GM18909 (cell line): ENCODE results near the gene AATK.

Experiments used
- ATAC-seq: cut with Tn5 transposase; IDR thresholded peaks from one replicate; pipeline ENCODE4 v1.9.1; 2021; ENCODE audit warnings: mild to moderate bottlenecking; ENCODE audit not compliant: unreplicated experiment, poor library complexity

The AATK gene

DNA sequence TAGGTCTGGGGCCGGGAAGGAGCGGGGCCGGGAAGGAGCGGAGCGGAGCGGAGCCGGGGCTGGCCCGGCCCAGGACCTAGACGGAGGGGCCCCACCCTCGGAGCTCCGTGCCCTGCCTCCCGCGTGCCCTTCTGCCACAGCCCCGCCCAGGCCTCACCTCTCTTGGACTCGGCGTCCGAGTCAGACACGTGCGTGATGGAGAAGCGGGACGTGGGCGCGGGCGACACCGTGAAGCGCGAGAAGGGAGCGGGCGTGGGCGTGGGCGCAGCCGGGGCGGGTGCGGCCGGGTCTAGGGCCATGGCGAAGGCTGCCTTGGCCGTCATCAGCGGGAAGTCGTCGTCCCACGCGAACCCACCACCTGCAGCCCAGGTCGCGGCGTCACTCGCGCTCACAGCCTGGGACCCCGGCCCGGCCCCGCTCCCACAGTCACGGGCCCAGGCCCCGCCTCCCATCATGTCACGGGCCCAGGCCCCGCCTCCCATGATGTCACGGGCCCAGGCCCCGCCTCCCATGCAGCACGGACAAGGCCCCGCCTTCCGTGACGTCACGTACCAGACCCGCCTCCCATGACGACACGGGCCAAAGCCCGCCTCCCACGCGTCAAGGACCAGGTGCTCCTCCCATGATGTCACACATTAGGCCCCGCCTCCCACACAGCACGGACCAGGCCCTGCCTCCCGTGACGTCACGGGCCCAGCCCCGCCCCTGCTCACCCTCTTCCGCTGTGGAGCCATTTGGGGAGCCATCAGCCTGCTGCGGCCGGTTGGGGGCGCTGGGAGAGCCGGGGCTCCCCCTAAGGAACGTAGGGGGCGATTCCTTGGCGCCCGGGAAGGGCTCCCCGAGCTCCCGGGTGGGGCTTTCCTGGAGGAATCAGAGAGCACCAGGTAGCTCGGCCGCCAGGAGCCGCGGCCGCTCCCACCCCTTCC, 46.5 kb downstream of the AATK start:
- ATAC-seq, result no peak

DNA sequence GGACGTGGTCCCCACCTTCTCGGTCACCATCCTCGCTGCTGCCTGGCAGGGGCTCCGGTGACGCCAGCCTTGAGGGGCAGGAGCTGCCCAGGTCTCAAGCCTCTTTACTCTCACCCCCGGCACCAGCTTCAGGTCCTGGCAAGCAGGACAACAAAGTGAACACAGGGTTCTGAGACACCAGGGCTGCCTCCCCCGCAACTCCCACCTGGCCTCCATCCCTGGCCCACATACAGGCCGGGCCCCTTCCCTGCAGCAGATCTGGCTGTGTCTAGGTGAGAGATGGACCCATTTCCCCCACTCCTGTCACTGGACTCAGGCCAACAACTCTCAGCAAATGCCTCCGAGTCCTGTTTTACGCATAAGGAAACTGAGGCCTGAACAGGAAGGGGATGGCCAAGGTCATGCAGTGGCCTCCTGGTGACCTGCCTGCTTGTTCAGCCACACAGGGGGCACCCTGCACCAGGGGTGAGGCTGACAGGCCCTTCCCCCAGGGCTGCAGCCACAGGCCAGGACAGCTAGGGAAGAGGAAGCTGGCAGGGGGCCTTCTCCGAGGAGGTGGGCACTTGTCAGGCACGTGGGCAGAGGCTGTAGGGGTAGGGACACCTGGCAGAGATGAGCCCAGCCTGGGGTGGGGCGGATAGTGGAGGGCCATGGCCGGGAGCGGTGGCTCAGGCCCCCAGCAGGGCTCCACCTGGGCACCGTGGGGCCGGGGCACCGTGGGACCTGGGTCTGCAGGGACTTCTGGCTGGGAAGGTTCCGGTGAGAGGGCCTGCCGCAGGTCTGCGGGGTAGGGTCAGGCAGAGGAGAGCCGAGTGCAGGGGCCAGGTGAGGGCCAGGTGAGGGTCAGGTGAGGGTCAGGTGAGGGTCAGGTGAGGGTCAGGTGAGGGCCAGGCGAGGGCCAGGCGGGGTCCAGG, 47.5 kb downstream of the AATK start:
- no peak for ATAC-seq

DNA sequence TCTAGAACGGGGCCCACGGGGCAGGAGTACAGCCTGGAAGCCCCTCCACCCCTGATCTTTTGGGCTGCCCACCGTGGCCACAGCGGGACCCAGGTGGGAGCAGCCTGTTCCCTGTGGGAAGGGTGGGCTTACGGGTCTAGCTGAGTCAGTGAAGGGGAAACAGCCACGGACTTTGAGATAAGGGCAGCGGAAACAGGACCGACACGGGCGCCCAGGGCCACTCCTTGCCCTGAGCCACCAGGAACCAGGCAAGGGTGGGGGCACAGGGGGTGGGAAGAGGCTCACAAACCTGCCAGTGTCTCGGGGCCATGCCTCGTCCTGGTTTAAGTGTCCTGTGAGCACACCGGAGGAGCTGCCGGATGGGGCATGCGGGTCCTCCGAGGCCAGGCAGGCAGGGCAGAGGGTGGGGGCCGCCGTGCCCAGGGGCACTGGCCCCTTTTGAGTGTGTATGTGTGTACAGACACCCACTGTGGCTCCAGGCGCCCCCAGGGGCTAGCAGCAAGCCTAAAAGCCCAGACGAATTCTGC, 48.3 kb downstream of the AATK start:
- no peak for ATAC-seq

DNA sequence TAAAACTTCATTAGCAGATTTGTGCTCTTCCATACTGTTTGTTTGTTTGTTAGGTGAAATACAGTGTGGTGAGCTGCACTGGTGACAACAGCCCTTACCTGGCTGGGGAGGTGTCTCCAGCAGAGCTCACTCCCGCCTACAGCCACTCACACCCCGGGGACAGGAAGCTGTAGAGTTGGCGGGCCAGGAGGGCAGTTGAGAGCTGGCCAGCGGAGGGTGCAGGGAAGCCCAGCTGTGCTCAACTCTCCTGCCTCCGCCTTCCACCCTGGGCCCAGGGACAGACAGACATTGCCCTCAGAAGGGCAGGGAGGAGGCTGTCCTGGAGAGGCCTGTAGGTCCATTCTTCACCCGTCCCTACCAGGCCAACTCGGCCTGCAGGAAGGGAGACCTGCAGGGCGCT, 49.3 kb downstream of the AATK start:
- no peak for ATAC-seq

DNA sequence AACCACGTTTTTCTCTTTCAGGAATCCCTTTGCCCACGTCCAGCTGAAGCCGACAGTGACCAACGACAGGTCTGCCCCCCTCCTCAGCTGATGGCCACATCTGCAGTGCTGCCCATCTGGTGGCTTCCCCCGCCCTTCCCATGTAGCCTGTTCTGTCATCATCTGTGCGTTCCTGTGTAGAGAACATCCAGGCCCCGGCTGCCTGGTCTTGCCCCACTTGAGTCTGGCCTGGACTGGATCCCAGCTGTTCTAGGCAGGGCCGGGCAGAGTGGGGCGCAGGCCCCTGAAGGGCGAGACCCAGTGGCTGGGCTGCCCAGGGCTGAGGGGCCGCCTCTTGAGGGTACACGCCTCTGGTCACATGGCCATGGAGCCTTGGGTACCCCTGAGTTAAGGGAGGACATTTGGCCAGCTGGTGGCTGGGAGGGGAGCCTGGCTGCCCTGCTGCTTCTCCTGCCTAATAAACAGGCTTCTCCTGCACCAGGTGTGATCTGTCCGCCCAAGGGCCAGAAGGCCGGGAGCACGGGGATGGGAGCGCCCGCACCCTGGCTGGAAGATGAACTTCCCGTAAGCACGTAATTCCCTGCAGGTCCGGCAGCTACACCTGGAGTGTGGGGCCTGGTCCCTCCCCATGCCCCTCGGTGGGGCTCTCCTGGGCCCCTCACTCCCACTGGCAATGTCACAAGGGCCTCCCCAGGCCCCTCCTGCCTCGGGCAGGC, 50.1 kb downstream of the AATK start:
- no peak for ATAC-seq

DNA sequence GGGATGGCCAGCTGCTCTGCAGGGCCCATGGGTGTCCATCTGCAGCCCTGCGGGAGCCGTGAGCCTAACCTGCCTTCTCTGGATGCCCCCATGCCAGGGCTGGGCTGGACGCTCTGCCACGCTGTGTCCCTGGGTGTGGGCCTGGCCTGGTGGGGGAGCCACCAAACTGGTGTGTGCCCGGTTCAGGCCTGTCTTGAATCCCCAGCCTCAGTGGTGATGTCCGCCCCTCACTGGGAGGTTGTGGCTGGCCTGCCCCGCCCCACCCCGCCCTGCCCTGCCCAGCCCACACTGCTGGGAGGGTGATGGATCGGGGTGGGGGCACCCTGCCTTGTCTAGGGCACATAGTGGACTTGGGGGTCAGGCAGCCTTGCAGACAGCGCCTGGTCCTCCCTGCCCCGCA, 50.8 kb downstream of the AATK start:
- ATAC-seq, result no peak

DNA sequence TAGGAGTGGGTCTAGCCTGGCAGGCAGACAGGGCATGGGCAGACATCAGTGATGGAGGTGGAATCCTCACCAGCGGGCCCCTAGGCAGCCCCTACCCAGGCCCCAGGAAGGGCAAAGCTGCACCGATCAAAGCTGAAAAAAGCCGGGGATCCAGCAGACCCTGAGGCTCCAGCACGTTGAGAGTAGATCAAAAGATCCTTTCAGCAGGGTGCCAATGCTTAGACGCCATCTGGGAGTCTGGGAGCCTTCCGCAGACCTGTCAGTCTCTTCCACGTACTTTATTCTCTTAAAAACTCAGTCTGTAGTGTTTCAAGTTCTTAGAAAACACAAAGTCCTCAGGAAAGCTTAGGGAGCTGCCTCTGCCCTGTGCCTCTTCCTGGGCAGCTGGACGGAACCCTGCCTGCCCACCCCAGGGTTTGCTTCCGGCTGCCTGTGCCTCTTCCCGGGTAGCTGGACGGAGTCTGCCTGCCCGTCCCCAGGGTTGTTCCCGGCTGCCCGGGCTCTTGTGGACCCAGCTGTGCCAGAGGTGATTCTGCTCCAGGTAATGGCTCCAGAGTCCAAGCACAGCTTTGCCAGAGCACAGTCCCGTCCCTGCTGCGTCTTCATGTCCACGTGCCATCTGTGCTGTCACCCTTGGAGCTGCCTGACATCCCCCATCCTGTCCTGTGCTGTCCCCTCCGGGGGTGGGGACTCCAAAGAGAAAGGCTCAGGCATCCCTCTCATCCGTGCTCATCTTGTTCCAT, 51.5 kb downstream of the AATK start:
- ATAC-seq, result no peak

DNA sequence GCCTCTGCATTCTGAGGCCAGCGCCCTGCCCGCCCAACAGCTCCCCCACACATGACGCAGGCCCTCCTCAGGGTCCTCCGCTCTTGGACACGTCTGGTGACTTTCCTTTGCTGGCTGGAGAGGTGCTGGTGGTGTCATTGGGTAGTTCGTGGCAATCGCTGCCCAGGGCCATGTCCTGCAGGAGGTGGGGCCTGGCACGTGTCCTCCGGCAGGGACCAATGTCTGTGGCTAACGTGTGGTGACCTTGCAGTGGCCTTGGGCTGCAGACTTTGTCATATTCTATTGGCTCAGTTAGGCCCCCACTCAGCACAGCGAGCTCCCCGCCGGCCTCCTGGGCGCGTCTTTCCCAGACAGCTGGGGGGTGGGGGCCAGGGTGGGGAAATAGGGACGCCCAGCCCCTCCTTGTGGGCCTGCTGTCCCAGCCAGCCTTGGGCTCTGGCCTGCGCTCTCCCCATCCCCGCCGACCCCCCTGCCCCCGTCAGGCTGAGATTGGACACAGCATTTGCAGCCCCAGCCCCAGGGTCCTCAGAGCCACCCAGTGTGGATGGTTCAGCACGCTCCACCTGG, 52.8 kb downstream of the AATK start:
- ATAC-seq, result no peak

DNA sequence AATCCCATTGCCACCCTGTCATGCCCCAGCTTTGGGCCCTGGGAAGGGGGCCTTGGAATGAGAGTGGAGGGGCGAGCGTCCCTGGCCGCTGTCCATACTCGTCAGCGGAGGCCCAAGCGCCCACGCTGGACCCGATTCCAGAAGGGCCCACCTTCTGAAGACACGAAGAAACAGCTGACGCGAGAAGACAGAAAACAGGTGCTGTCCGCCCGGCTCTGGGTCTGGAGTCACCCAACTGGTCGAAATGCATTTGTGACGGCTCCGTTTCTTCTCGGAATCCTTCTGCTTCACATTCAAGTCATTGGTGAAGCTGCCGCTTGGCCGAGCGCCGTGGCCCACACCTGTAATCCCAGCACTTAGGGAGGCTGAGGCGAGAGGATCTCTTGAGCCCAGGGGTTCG, 53.6 kb downstream of the AATK start:
- no peak for ATAC-seq

DNA sequence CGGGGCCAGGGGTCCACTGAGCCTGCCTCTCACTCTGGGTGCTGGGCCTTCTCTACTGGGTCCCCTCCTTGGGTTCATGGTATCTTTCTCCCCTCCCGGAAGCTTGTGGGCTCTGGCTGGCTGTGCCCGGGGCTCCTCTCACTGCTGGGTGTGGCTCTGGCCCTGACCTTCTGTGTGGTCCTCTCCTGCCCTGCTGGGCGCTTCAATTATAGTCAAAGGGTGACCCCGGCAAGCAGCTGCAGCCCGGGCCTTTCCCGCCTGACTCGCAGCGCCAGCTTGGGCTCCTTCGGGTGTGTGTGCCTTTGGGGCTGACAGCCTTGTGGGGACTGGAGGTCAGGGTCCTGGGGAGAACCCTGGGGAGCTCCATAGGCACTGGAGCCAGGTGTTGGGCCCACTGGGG, 55.0 kb downstream of the AATK start:
- no peak for ATAC-seq

DNA sequence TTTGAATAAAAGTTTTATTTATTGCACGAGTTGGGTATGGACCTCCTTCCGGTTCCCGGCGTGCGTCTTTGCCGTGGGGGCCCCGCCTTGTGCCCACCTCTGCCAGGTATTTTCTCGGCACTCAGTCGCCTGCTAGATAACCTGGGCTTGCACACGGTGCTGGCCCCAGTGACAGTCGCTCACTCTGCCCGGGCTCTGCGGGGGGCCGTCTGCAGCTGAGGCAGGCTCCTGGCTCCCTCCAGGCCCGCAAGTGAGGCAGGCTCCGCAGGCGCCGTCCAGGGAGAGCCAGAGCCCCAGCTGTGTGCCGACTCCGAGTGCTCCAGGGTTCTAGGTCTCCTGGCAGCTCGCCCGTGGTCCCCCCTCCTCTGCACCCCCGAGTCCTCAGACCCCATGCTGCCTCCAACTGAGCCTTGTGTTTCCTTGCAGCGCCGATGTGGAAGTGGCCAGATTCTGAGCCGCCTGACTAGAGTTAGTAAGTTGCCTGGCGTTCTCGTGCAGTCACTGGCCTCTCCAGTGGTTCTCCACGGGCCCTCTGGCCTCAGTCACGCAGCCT, 55.5 kb downstream of the AATK start:
- no peak for ATAC-seq

DNA sequence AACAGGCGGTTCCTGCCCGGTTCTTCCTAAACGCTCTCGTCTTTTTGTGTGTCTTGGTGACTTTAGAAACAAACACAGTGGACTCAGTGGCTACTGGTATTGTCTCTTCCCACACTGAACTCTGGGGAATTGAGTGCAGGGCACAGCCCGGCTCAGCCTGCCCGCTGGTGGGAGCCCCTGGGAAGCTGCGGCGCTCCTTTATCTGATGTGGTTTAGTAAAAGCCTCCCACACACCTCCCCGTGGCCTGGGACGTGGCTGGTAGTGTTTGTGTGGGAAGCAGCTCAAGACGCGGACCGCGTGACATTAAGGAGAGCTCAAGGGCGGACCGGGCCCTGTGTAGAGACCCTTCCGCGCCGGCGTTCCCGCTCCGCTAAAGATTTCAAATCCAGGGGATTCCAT, 56.1 kb downstream of the AATK start:
- ATAC-seq, result no peak

DNA sequence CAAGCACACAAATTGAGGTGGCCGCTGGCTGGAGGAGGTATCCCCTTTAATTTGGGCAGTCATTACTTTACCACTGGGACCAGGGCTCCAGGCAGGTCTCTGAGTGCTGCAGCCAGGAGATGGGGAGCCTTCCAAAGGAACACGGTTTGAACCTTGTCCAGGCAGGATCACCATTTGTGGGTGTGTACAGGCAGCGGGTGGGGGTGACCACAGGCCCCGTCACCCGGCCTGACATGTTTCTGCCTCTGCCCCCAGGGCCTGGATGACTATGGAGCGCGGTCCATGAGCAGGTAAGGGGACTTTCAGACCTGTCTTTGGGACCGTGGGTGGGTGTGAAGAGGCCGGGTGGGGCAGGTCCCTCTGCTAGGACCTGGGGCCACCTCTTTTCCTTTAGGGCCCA, 57.8 kb downstream of the AATK start:
- ATAC-seq, result no peak

DNA sequence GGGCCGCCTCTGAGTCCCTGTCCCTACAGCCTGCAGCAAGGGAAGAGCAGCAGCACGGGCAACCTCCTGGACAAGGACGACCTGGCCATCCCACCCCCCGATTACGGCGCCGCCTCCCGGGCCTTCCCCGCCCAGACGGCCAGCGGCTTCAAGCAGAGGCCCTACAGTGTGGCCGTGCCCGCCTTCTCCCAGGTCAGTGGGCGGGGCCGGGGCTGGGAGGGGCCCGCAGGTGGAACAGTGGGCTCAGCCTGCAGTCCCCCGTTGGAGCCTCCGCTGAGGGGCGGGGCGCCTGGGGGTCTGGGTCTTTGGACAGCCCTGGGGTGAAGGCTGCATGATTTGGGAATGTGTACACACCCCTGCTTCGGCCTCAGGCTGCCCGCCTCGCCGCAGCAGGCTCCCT, 59.3 kb downstream of the AATK start:
- ATAC-seq, result no peak

DNA sequence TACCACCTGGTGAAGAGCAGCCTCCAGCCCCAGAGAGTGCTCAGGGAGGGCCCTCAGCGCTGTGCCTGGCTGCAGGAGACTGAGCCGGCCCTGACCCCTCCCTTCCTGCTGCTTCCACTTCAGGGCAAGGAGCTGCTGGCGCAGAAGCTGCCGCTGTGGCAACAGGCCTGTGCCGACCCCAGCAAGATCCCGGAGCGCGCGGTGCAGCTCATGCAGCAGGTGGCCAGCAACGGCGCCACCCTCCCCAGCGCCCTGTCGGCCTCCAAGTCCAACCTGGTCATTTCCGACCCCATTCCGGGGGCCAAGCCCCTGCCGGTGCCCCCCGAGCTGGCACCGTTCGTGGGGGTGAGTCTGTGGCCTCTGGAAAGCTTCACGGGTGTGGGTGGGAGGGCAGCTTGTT, 62.6 kb downstream of the AATK start:
- ATAC-seq, result no peak

DNA sequence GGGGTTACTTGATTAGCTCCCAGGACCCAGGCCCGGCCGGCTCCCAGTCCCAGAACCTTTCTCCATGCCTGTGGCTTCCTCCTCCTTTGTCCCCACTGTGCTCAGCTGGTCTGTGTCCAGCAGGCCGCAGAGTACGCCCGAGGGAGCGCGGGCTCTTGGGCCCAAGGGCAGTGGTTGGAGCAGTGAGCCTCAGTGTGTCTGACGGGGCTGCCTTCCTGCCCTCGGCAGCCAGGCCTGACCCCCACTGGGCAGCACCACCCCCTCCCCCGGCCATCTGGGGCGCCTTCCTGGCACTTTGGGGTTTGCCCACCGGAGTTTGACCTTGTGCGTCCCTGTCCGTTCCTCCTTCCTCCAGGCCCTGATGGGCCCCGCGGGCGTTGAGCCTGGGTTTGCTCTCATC, 63.2 kb downstream of the AATK start:
- ATAC-seq, result no peak

DNA sequence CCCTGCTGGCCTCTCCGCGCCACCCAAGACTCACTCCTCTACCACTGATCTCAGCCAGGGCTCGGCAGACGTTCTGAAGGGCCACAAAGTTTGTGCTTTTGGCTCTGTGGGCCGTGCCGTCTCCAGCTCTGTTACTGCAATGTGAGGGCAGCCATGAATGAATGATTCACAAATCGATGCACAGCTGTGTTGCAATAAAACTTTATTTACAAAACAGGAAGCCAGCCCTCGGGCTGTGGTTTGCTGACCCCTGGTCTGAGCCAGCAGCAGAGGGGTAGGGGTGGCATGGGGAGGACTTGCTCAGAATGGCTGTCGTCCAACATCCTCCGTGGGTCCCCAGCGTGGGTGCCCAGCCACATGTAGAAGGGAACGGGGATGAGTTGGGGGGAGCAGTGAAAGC, 63.7 kb downstream of the AATK start:
- ATAC-seq, result no peak

DNA sequence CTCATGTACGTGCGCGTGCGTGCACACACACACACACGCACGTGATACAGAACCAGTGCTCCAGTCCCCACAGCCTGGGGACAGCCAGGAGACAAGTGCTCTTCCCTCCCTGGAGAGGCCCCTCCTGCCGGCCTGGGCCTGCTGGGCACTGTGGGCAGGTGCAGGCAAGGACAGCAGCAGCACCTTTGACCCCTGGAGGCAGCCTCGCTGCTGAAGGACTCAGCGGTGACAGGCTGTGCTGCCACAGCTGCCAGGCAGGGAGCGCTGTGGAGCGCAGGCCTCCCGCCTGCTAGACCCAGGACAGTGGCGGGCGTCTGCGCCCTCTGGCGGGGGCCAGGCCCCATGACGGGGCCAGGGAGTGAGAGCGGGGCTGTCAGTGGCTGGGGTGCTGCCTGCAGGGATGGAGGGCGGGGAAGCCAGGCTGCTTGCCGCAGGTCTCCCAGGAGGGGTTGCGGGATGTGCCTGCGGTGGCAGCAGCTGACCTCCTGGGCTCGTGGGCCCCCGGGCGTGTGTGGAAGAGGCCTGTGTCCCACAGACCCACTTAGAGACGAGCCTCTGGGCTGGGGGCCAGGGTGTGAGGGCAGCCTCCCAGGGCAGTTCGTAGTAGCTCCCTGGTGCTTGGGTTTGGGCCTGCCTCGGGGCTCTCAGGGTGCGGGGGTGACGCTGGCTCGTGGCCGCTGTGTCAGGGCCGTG, 64.3 kb downstream of the AATK start:
- ATAC-seq, result peak; percentile 82

DNA sequence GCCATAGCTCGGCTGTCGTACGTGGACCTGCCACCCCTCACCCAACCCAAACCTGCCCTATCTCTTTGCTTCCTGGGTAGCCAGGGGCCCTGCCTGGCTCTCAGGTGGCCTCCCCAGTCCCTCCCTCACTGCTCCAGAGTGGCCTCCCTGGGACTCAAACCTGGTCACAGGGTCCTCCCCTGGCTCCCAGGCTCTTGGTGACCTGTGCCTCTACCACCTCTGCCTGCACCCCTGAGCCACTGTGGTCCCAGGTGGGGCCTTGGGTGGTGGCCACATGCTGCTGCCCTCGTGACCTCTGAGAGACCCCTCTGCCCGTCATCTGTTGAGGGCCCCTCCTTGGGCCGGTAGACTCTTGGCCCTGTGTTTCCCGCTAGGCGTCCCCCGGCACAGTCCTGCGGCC, 65.4 kb downstream of the AATK start:
- no peak for ATAC-seq
